HG02610 (cell line): ENCODE measurements around the gene KCNAB1.
"Not testable (repeated sequence)": the region's sequence is repeated elsewhere in the genome, so short reads cannot be mapped to it uniquely, and the experiment has no call there.

Experiments
- ATAC-seq: cut with Tn5 transposase; IDR thresholded peaks from one replicate; pipeline ENCODE4 v1.9.1; 2021; ENCODE audit warnings: mild to moderate bottlenecking, moderate library complexity; ENCODE audit not compliant: unreplicated experiment

Gene KCNAB1

GRCh38 chr3:156175570-156175969 is 55.2 kb downstream of the KCNAB1 start:
- no peak for ATAC-seq

GRCh38 chr3:156176048-156176447 is 55.7 kb downstream of the KCNAB1 start:
- ATAC-seq, result no peak

GRCh38 chr3:156176629-156177210 is 56.3 kb downstream of the KCNAB1 start:
- ATAC-seq, result no peak

GRCh38 chr3:156180077-156180476 is 59.7 kb downstream of the KCNAB1 start:
- no peak for ATAC-seq

GRCh38 chr3:156181509-156181908 is 61.1 kb downstream of the KCNAB1 start:
- ATAC-seq, result no peak

GRCh38 chr3:156183396-156183795 is 63.0 kb downstream of the KCNAB1 start:
- ATAC-seq, result no peak

- ATAC-seq, result no peak
These were observed 63.8 kb downstream of the KCNAB1 start for GRCh38 chr3:156184156-156184555.

GRCh38 chr3:156187146-156187769 is 66.9 kb downstream of the KCNAB1 start:
- ATAC-seq, result no peak

- no peak for ATAC-seq
These were observed 68.4 kb downstream of the KCNAB1 start for GRCh38 chr3:156188757-156189156.

GRCh38 chr3:156189927-156190326 is 69.5 kb downstream of the KCNAB1 start:
- ATAC-seq, result no peak

- ATAC-seq, result not testable (repeated sequence)
These were observed 74.6 kb downstream of the KCNAB1 start for GRCh38 chr3:156194945-156195344.

- ATAC-seq, result not testable (repeated sequence)
These were observed 76.8 kb downstream of the KCNAB1 start for GRCh38 chr3:156197152-156197551.

GRCh38 chr3:156201411-156202405 is 81.3 kb downstream of the KCNAB1 start:
- ATAC-seq, result no peak

- ATAC-seq, result no peak
These were observed 85.8 kb downstream of the KCNAB1 start for GRCh38 chr3:156206157-156206556.

GRCh38 chr3:156207802-156208685 is 87.7 kb downstream of the KCNAB1 start:
- peak; percentile 59 for ATAC-seq

- no peak for ATAC-seq
These were observed 89.4 kb downstream of the KCNAB1 start for GRCh38 chr3:156209631-156210335.

- ATAC-seq, result no peak
These were observed 91.2 kb downstream of the KCNAB1 start for GRCh38 chr3:156211583-156211982.

GRCh38 chr3:156214676-156215075 is 94.3 kb downstream of the KCNAB1 start:
- ATAC-seq, result no peak

- no peak for ATAC-seq
These were observed 95.4 kb downstream of the KCNAB1 start for GRCh38 chr3:156215751-156216150.

- ATAC-seq, result no peak
These were observed 95.8 kb downstream of the KCNAB1 start for GRCh38 chr3:156216216-156216615.
